ENCODE measurements around the gene STEAP4. TPM values are rescaled to one million over a fixed set of nuclear protein-coding genes. Genes with fewer than 3 reads are reported as not detected.

Gene STEAP4
- total RNA-seq, 1 donor from 2014 or later = 0.11 TPM

DNA sequence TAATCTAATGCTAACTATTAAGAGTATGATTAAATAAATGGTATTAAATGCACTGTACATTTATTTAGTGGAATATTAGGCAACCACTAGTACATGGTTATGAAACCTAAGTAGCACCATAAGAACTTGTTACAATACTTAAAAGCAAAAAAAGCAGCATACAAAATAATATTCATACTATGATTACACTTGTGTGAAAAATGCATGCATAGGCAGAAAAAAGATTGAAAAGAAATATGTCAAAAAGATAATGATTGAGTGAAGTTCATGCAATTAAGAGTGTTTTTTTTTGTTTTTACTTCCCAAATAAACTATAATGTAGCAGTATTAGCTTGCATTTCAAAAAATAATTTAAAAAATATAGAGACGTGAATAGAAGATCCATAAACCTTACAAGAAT lies 66.8 kb downstream of the STEAP4 start:
- Mint-ChIP-seq H3K4me3 (ENCODE audit: unreplicated experiment) (no peak overlapping the region), H3K27ac (ENCODE audit: unreplicated experiment) (no peak overlapping the region), H3K4me1 (ENCODE audit: unreplicated experiment) (no peaks in the 10 kb centered on the region), H3K36me3 (ENCODE audit: unreplicated experiment) (no peaks in the 10 kb centered on the region), H3K9me3 (ENCODE audit: unreplicated experiment) (no peaks in the 10 kb centered on the region), H3K27me3 (ENCODE audit: unreplicated experiment) (peaks cover 35% of the 10 kb centered on the region)
- TF ChIP-seq, protein P1, sequence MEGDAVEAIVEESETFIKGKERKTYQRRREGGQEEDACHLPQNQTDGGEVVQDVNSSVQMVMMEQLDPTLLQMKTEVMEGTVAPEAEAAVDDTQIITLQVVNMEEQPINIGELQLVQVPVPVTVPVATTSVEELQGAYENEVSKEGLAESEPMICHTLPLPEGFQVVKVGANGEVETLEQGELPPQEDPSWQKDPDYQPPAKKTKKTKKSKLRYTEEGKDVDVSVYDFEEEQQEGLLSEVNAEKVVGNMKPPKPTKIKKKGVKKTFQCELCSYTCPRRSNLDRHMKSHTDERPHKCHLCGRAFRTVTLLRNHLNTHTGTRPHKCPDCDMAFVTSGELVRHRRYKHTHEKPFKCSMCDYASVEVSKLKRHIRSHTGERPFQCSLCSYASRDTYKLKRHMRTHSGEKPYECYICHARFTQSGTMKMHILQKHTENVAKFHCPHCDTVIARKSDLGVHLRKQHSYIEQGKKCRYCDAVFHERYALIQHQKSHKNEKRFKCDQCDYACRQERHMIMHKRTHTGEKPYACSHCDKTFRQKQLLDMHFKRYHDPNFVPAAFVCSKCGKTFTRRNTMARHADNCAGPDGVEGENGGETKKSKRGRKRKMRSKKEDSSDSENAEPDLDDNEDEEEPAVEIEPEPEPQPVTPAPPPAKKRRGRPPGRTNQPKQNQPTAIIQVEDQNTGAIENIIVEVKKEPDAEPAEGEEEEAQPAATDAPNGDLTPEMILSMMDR (IDR thresholded peaks at IDR 0.05) = no peak
- DNase-seq (ENCODE audit: extremely low spot score, unreplicated experiment) = no peak

DNA sequence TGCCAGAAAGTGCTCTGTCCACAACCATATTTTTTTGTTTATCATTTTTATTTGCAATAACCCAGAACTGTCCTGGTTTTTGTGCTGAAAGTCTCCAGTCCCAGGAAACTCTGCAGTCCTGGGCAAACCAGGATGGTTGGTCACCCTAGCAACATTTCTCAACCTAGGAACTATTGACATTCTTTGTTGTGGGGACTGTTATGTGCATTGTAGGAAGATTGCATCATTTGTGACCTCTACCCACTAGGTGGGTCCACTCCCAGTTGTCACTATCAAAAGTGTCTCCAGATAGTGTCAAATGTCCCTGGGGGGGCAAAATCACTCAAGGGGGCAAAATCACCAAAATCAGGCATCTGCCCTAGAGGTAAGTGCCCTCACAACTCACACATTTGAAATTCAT lies 72.9 kb downstream of the STEAP4 start:
- Mint-ChIP-seq H3K36me3 (ENCODE audit: unreplicated experiment) (no peaks in the 10 kb centered on the region), H3K9me3 (ENCODE audit: unreplicated experiment) (peaks cover 1% of the 10 kb centered on the region)

DNA sequence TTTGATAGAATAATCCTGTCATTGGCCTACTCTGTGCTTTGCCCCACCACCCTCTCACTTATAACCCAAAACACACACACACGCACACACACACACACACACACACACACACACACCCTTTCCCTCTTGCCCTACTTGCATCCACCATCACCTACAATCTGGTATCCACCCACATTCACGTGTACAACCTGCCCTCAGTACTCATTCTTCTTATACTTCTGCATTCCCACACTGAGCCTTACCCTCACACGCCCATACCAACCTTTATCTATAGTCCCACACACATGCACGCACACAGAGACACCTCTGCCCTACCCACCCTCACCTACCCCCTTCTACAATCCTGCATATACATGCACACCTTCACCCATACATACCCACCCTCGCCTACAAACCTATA lies 76.0 kb downstream of the STEAP4 start:
- Mint-ChIP-seq H3K27me3 (ENCODE audit: unreplicated experiment) (peaks cover 15% of the 10 kb centered on the region), H3K4me1 (ENCODE audit: unreplicated experiment) (no peaks in the 10 kb centered on the region), H3K4me3 (ENCODE audit: unreplicated experiment) (no peak overlapping the region), H3K36me3 (ENCODE audit: unreplicated experiment) (no peaks in the 10 kb centered on the region), H3K27ac (ENCODE audit: unreplicated experiment) (no peak overlapping the region), H3K9me3 (ENCODE audit: unreplicated experiment) (peaks cover 8% of the 10 kb centered on the region)
- TF ChIP-seq, protein P1 (IDR thresholded peaks at IDR 0.05) = no peak
- DNase-seq (ENCODE audit: extremely low spot score, unreplicated experiment) = no peak

More for the DNA sequence above, 72.9 kb downstream of the STEAP4 start:
- Mint-ChIP-seq H3K4me3 (ENCODE audit: unreplicated experiment) (no peak overlapping the region), H3K27ac (ENCODE audit: unreplicated experiment) (no peak overlapping the region), H3K4me1 (ENCODE audit: unreplicated experiment) (no peaks in the 10 kb centered on the region), H3K27me3 (ENCODE audit: unreplicated experiment) (peaks cover 24% of the 10 kb centered on the region)
- DNase-seq (ENCODE audit: extremely low spot score, unreplicated experiment) = no peak
- TF ChIP-seq, protein P1 (IDR thresholded peaks at IDR 0.05) = no peak

DNA sequence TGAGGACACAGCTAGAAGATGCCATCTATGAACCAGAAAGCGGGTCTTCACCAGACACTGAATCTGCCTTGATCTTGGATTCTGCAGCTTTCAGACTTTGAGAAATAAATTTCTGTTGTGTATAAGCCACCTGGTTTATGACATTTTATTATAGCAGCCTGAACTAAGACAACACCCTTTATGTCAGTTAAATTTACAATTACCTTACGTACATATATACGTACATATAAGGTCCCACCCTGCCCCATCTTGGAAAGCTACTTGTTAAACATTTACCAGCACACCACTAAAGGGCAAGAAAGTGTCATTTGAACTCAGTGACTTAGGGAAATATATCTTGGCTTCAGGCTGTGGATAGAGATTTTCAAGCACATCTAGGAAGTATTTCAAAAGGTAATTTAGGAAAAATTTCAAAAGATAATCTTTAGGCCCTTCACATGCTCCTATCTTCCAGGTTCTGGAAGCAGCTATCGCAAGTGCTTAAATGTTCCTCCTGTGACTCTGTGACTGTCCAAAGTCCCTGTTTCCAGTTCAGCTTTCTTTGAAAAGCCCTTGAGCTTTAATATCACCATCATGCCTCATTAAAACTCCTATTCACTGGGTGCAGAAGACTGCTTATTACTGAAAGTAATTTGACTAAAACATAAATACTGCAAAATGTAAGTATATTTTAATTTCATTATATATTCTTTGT lies 77.2 kb downstream of the STEAP4 start:
- Mint-ChIP-seq H3K4me1 (ENCODE audit: unreplicated experiment) (no peaks in the 10 kb centered on the region), H3K4me3 (ENCODE audit: unreplicated experiment) (no peak overlapping the region), H3K27ac (ENCODE audit: unreplicated experiment) (no peak overlapping the region), H3K27me3 (ENCODE audit: unreplicated experiment) (peaks cover 6% of the 10 kb centered on the region), H3K36me3 (ENCODE audit: unreplicated experiment) (no peaks in the 10 kb centered on the region), H3K9me3 (ENCODE audit: unreplicated experiment) (peaks cover 8% of the 10 kb centered on the region)
- TF ChIP-seq, protein P1 (IDR thresholded peaks at IDR 0.05) = no peak
- DNase-seq (ENCODE audit: extremely low spot score, unreplicated experiment) = no peak

DNA sequence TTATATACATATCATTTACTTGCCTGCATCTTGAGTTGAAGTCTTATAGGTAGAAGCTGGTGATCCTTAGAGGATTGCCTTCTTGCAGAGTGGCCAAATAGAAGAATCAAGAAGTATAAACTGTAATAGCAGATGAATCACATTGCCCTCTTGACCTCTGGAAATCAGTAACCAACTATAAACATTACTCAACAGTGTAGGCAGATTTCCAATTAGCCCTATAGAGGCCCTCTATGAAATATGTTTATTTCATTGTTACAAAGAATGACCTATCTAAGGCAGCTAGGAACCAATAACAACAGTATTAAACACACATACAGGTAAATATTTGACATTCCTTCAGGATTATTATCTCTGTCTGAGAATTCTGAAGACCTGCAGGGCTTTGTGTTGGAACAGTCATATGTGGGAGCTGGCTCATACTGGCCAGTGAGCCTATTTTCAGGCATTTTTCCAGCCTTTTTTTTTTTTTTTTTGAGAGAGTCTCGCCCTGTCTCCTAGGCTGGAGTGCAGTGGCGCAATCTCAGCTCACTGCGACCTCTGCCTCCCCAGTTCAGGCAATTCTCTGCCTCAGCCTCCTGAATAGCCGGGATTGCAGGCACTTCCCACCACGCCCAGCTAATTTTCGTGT lies 79.7 kb downstream of the STEAP4 start:
- Mint-ChIP-seq H3K27ac (ENCODE audit: unreplicated experiment) (no peak overlapping the region), H3K27me3 (ENCODE audit: unreplicated experiment) (no peaks in the 10 kb centered on the region), H3K4me1 (ENCODE audit: unreplicated experiment) (no peaks in the 10 kb centered on the region), H3K9me3 (ENCODE audit: unreplicated experiment) (peaks cover 8% of the 10 kb centered on the region), H3K4me3 (ENCODE audit: unreplicated experiment) (no peak overlapping the region), H3K36me3 (ENCODE audit: unreplicated experiment) (no peaks in the 10 kb centered on the region)
- TF ChIP-seq, protein P1 (IDR thresholded peaks at IDR 0.05) = no peak
- DNase-seq (ENCODE audit: extremely low spot score, unreplicated experiment) = no peak
